Neutrophil (primary cell): ENCODE results near the gene HPS1.

Source experiments
- H3K27ac ChIP-seq: fragments of 200-600 bp; sonication (generic); 2 replicates; pipeline ENCODE4 v1.5.1; 2016; ENCODE audit warnings: mild to moderate bottlenecking, moderate library complexity
- H3K27me3 ChIP-seq: fragments of 200-600 bp; sonication (generic); 2 replicates; pipeline ENCODE4 v1.6.0; 2016; ENCODE audit warnings: mild to moderate bottlenecking
- H3K36me3 ChIP-seq: fragments of 200-600 bp; sonication (generic); 2 replicates; pipeline ENCODE4 v1.5.1; 2017
- H3K4me1 ChIP-seq, 2 experiments: fragments of 200-600 bp in 1 of 2; sonication (generic) in 1 of 2; 1 replicate in 1 of 2; 2 replicates in 1 of 2; pipeline versions ENCODE4 v1.5.1 to v1.6.1; 2013 to 2016; ENCODE audit warnings: low read depth in 1 of 2, low read length in 1 of 2, mild to moderate bottlenecking in 1 of 2, moderate library complexity in 1 of 2; ENCODE audit not compliant: control insufficient read depth in 1 of 2, insufficient read depth in 1 of 2
- H3K4me3 ChIP-seq, 2 experiments: fragments of 200-600 bp in 1 of 2; sonication (generic) in 1 of 2; 1 replicate in 1 of 2; 2 replicates in 1 of 2; pipeline ENCODE4 v1.5.1; 2013 to 2016; ENCODE audit warnings: low read depth in 1 of 2, low read length in 1 of 2, mild to moderate bottlenecking in 1 of 2, moderate library complexity in 1 of 2
- H3K9me3 ChIP-seq: fragments of 200-600 bp; sonication (generic); 2 replicates; pipeline ENCODE4 v1.5.1; 2016
- TF ChIP-seq, protein P1 (sequence below): fragments of 200-600 bp; sonication (generic); IDR thresholded peaks from 2 replicates; pipeline ENCODE4 v1.5.1; 2016; ENCODE audit warnings: antibody characterized with exemption

Gene HPS1

DNA sequence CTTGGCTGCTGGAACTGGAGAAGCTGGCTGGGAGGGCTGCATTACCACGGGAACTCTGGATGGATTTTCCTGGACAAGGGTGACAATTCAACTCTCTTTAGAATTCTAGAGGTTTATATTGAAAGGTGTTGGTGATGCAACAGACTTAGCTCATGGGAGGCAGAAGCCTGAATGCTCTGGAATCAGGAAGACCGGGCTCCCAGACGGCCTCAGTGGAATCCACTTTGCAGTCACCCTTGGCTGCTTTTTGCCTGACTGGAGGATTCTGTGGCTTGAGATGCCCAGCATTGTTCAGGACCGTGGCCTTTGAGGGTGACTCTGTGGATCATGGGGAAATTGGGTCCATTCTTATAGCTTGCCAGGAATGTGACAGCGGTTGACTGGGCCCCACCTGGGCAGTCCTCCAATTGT lies 64.0 kb downstream of the HPS1 start:
- Histone ChIP-seq H3K9me3 (no peaks in the 10 kb centered on the region), H3K4me1 (no peaks in the 10 kb centered on the region), H3K27me3 (no peaks in the 10 kb centered on the region), H3K4me3 (no peak overlapping the region), H3K36me3 (no peaks in the 10 kb centered on the region), H3K27ac (no peak overlapping the region)
- TF ChIP-seq, protein P1, sequence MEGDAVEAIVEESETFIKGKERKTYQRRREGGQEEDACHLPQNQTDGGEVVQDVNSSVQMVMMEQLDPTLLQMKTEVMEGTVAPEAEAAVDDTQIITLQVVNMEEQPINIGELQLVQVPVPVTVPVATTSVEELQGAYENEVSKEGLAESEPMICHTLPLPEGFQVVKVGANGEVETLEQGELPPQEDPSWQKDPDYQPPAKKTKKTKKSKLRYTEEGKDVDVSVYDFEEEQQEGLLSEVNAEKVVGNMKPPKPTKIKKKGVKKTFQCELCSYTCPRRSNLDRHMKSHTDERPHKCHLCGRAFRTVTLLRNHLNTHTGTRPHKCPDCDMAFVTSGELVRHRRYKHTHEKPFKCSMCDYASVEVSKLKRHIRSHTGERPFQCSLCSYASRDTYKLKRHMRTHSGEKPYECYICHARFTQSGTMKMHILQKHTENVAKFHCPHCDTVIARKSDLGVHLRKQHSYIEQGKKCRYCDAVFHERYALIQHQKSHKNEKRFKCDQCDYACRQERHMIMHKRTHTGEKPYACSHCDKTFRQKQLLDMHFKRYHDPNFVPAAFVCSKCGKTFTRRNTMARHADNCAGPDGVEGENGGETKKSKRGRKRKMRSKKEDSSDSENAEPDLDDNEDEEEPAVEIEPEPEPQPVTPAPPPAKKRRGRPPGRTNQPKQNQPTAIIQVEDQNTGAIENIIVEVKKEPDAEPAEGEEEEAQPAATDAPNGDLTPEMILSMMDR = no peak

DNA sequence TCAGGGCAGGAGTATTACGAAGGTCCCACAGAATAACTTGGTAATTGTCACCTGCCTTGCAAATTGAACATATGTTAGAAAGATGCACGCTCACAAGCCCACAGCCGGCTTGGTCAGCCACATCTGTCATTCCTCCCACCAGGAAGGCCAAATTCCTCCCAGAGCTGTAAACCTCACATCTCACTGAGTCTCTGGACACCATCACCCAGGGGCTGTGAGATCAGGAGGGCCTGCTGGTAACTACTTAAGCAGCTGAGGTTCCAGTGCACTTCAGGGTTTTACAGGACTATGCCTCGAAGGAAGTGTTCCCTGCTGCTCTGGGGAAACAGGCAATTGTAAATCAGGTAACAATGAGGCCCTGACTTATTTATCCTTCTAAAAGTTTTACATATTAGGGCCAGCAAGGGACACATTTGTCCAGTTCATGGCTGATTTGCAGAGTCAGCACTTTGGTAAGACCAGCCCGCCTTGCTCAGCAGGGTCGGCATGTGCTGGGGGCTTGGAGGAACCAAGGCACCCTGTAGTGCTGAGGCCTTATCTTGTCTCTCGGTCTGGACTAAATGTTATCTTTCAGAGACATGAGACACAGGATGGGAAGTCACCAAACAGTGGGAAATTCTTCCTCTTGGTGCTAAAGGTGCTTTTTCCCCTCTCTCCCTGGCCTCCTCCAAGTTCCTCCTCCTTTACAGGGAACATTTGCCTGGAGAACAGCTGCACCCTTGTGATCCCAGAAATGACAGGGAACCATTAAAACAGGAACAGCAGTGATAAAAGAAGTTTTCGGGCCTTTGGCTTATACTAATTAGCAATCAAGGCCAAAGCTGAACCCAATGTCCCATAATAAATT lies 66.0 kb downstream of the HPS1 start:
- no peaks in the 10 kb centered on the region for H3K9me3 ChIP-seq
- no peaks in the 10 kb centered on the region for H3K4me1 ChIP-seq
- H3K27me3 ChIP-seq = no peaks in the 10 kb centered on the region
- TF ChIP-seq, protein P1 = no peak
- H3K27ac ChIP-seq = no peak overlapping the region
- H3K36me3 ChIP-seq = no peaks in the 10 kb centered on the region
- H3K4me3 ChIP-seq = no peak overlapping the region

DNA sequence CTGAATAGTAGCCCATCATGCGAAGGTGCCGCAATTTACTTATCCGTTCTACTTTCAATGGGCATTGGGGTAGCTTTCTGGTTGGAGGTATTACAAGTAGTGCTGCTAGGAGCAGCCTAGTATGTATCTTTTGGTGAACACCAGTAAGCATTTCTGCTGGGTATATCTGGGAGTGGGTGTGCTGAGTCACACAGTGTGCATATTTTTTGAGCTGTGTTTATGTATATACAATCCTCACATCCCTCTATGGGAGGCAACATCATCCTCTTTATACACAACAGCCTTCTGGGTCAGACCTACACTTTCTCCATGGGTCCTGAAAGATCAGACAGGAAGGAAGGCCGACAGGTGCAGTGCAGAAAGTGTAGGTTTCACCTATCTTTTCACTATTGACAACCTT lies 68.0 kb downstream of the HPS1 start:
- Histone ChIP-seq H3K36me3 (no peaks in the 10 kb centered on the region), H3K27ac (no peak overlapping the region), H3K27me3 (peaks cover 7% of the 10 kb centered on the region), H3K9me3 (no peaks in the 10 kb centered on the region), H3K4me3 (no peak overlapping the region), H3K4me1 (no peaks in the 10 kb centered on the region)
- TF ChIP-seq, protein P1 = no peak

DNA sequence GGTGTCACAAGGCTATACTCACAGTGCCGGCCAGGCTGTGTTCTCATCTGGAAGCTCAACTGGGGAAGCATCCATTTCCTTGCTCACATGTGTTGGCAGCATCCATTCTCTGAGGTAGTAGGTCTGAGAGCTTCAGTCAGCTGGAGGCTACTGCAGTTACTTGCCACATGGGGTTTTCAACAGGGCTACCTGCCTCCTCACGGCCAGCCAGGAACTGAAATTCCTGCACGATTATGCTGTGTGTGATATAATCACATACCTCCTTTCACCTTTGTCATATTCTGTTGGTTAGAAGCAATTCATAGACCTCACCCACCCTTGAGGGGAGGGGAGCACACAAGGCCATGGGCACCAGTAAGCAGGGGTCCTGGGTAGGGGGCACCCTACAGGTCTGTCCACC lies 69.2 kb downstream of the HPS1 start:
- H3K27ac ChIP-seq = no peak overlapping the region
- H3K4me1 ChIP-seq = no peaks in the 10 kb centered on the region
- peaks cover 7% of the 10 kb centered on the region for H3K27me3 ChIP-seq
- H3K4me3 ChIP-seq = no peak overlapping the region
- H3K36me3 ChIP-seq = no peaks in the 10 kb centered on the region
- no peaks in the 10 kb centered on the region for H3K9me3 ChIP-seq
- TF ChIP-seq, protein P1 = no peak

DNA sequence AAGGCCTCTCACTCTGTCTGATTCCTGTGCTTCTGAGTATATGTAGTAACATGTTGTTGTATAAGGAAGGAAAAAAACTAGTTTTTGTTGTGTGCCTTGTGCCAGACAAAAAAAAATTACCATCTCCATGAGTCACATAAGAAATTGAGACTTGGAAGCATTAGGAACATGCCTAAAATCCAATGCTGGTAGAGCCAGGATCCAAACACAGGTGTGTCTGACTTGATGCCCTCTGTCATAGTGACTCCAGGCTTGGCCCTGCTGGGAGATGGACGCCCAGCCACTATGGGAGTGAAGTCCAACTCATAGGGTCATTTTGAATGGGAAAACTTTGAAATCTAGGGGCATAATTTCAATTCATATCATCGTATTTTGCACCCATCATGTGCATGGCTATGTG lies 69.7 kb downstream of the HPS1 start:
- TF ChIP-seq, protein P1 = no peak
- Histone ChIP-seq H3K27me3 (peaks cover 7% of the 10 kb centered on the region), H3K4me3 (no peak overlapping the region), H3K27ac (no peak overlapping the region), H3K36me3 (no peaks in the 10 kb centered on the region), H3K9me3 (no peaks in the 10 kb centered on the region), H3K4me1 (no peaks in the 10 kb centered on the region)
